Right forelimb (tissue), 1 donor: ENCODE results near the gene ZFPM1.
"Not testable (repeated sequence)": the region's sequence is repeated elsewhere in the genome, so short reads cannot be mapped to it uniquely, and the experiment has no call there.

Experiments
- DNase-seq: peaks from one replicate; pipeline ENCODE4 v3.0.0-alpha.2; 2018

Gene ZFPM1

GRCh38 chr16:88482630-88483391 lies 29.7 kb downstream of the ZFPM1 start:
- DNase-seq, result no peak

- no peak for DNase-seq
Observed at GRCh38 chr16:88483392-88483641, 30.2 kb downstream of the ZFPM1 start.

- DNase-seq, result no peak
Observed at GRCh38 chr16:88484505-88485365, 31.7 kb downstream of the ZFPM1 start.

GRCh38 chr16:88485366-88485741 lies 32.3 kb downstream of the ZFPM1 start:
- DNase-seq, result not testable (repeated sequence)

- DNase-seq, result no peak
Observed at GRCh38 chr16:88486398-88487123, 33.5 kb downstream of the ZFPM1 start.

GRCh38 chr16:88487124-88487432 lies 34.0 kb downstream of the ZFPM1 start:
- no peak for DNase-seq

GRCh38 chr16:88487920-88488851 lies 35.1 kb downstream of the ZFPM1 start:
- DNase-seq, result no peak

- DNase-seq, result no peak
Observed at GRCh38 chr16:88489163-88489741, 36.2 kb downstream of the ZFPM1 start.

- no peak for DNase-seq
Observed at GRCh38 chr16:88491001-88491559, 38.0 kb downstream of the ZFPM1 start.

- DNase-seq, result no peak
Observed at GRCh38 chr16:88491560-88492310, 38.7 kb downstream of the ZFPM1 start.

GRCh38 chr16:88493879-88494278 lies 40.8 kb downstream of the ZFPM1 start:
- no peak for DNase-seq

GRCh38 chr16:88494335-88495154 lies 41.5 kb downstream of the ZFPM1 start:
- DNase-seq, result no peak

GRCh38 chr16:88495268-88495772 lies 42.2 kb downstream of the ZFPM1 start:
- no peak for DNase-seq

- no peak for DNase-seq
Observed at GRCh38 chr16:88497561-88498462, 44.7 kb downstream of the ZFPM1 start.

- no peak for DNase-seq
Observed at GRCh38 chr16:88498576-88499208, 45.6 kb downstream of the ZFPM1 start.

- DNase-seq, result no peak
Observed at GRCh38 chr16:88499292-88499691, 46.2 kb downstream of the ZFPM1 start.

GRCh38 chr16:88499836-88500251 lies 46.8 kb downstream of the ZFPM1 start:
- DNase-seq, result no peak

- no peak for DNase-seq
Observed at GRCh38 chr16:88500255-88500661, 47.2 kb downstream of the ZFPM1 start.

GRCh38 chr16:88502371-88502770 lies 49.3 kb downstream of the ZFPM1 start:
- no peak for DNase-seq
